GM12872 (cell line): ENCODE results near the gene VAPB.

Experiments used
- CTCF ChIP-seq: IDR thresholded peaks from 3 replicates; pipeline ENCODE4 v1.5.1; 2011; ENCODE audit warnings: low read depth, mild to moderate bottlenecking, low read length, moderate library complexity; ENCODE audit not compliant: insufficient read depth

The VAPB gene

DNA sequence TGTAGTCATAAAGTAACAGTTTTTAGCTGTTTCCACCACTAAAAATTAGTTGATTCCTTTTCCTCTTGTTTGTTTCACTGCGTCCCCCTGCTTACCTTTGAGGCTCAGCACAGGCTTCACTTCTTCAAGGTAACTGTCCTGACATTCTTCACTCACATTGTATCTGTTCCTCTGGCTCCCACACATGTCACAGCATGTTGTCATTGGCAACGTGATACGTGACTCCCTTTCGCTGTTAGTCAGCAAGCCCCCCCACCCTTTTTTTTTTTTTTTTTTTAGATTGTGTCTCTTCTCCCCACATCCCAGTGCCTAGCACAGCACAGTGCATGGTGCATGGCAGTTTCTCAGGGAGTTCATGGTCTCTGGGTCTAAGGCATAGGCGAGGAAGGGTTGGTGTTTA, 13.3 kb downstream of the VAPB start:
- TF ChIP-seq CTCF, result no peak

- TF ChIP-seq CTCF, result no peak
Measured at GRCh38 chr20:58402827-58403226, 13.8 kb downstream of the VAPB start.

DNA sequence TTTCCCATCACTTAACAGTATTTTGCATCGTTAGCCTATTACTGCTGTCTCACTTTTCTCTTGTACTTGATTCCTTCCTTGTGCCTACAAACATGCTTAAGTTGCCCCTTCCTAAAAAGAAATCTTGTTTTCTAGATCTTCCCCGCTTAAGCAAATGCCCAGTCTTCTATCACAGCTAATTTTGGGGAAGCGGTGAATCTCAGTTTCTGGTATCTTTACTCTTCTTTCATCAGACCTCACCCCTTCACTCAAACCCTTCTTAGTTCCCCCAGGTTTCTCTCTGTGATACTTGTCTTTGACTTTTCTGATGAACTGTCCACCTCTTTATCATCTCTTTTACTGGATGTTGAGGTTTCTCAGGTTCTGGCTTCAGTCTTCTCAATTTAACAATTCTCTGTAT, 14.2 kb downstream of the VAPB start:
- TF ChIP-seq CTCF, result no peak

DNA sequence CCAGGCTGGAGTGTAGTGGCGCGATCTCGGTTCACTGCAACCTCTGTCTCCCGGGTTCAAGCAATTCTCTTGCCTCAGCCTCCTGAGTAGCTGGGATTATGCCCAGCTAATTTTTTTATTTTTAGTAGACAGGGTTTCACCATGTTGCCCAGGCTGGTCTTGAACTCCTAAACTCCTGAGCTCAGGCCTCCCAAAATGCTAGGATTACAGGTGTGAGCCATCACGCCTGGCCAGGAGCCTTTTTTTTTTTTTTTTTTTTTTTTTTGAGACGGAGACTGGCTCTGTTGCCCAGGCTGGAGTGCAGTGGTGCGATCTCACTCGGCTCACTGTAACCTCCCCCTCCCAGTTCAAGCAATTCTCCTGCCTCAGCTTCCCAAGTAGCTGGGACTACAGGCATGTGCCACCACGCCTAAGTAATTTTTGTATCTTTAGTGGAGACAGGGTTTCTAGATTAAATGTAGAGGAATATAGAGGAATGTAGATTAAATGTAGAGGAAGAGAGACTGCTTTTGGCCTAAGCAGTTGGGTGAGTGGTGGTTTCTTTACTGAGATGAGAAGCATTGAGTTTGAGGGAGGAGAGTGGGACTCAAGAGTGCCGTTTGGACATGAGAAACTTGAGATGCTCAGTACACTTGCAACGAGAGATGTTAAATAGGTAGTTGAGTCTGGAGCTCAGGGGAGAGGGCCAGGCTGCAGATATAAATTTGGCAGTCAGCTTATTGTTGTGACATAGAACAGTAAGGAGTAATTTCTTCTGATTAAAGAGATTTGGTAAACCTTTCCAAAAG, 16.7 kb downstream of the VAPB start:
- no peak for TF ChIP-seq CTCF

GRCh38 chr20:58406422-58407001, 17.5 kb downstream of the VAPB start:
- no peak for TF ChIP-seq CTCF

- no peak for TF ChIP-seq CTCF
Measured at GRCh38 chr20:58407201-58407873, 18.3 kb downstream of the VAPB start.

- TF ChIP-seq CTCF, result no peak
Measured at GRCh38 chr20:58407966-58408557, 19.0 kb downstream of the VAPB start.
